ENCODE results near the gene CNTNAP2. TPM values are rescaled to one million over a fixed set of nuclear protein-coding genes. Genes with fewer than 3 reads are reported as not detected.
"Not testable (repeated sequence)": the region's sequence is repeated elsewhere in the genome, so short reads cannot be mapped to it uniquely, and the experiment has no call there.

The CNTNAP2 gene
- total RNA-seq, 2 experiments from 2014 or later: not detected

GRCh38 chr7:146146831-146147486, 30.4 kb downstream of the CNTNAP2 start:
- ChIA-PET POLR2A (no interaction called here), CTCF (no interaction called here)

GRCh38 chr7:146150153-146150552, 33.6 kb downstream of the CNTNAP2 start:
- POLR2A ChIA-PET: no interaction called here

DNA sequence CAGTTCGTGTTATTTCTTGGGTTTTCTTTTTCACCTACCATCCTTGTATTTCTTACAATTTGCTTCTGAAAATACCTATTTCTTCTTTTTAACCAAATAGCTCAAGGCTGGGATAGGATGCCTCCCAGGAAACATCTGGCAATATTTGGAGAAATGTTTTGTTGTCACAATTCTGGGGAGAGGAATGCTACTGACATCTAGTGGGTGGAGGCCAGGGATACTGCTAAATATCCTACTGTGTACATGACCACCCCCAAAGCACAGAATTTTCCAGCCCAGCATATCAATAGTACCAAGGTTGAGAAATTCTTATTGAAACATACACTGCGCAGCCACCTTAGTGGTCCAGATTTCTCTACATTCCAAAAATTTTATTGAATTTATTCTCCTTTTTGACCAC, 55.5 kb downstream of the CNTNAP2 start:
- CTCF ChIA-PET: no interaction called here
- POLR2A ChIA-PET: no interaction called here

More at GRCh38 chr7:146150153-146150552, 33.6 kb downstream of the CNTNAP2 start:
- CTCF ChIA-PET: no interaction called here

DNA sequence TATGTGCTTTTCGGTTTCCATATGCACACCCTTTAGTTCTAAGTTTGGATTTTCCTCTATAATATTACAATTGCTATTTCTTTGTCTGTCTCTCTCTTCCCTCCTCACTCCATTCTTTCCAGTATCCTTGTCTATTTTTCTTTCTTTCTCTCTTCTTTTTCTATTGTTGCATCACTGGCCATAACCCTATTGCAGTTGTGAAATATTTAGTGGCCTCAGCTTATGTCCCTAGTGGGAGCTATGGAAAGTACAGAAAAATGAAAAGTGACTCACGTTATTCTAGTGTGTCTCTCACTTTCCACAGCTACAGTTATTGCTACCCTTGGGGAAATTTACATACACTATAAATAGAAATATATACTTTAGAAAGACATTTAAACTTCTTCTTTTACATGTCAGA, 59.1 kb downstream of the CNTNAP2 start:
- POLR2A ChIA-PET: no interaction called here
- CTCF ChIA-PET: no interaction called here

GRCh38 chr7:146176860-146177259, 60.3 kb downstream of the CNTNAP2 start:
- CTCF ChIA-PET: no interaction called here
- POLR2A ChIA-PET: no interaction called here

- POLR2A ChIA-PET: no interaction called here
- CTCF ChIA-PET: no interaction called here
Observed at GRCh38 chr7:146177301-146177700, 60.7 kb downstream of the CNTNAP2 start.

GRCh38 chr7:146185844-146186243, 69.2 kb downstream of the CNTNAP2 start:
- CTCF ChIA-PET: no interaction called here
- POLR2A ChIA-PET: no interaction called here

- POLR2A ChIA-PET, CTCF ChIA-PET: not testable (repeated sequence)
Observed at GRCh38 chr7:146191428-146191827, 74.8 kb downstream of the CNTNAP2 start.

DNA sequence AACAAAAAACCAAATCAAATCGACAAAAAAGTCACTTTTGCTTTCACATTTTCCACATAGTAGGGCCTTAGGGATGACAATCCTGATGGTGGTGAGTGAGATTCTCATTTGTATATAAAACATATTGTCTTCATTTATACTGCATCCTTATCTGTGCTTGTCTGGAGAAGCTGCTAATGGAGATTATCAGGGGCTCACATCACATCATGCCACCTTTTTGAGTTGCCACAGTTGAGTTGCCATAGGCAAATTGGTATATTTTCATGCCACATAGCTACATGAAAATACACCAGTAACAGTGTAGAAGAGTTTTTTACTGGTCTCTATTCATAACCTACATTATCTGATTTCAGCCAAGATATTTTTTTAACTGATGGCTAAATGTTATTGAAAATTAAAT, 85.3 kb downstream of the CNTNAP2 start:
- CTCF ChIA-PET: no interaction called here
- POLR2A ChIA-PET: no interaction called here

GRCh38 chr7:146206270-146206669, 89.7 kb downstream of the CNTNAP2 start:
- ChIA-PET POLR2A (no interaction called here), CTCF (no interaction called here)

DNA sequence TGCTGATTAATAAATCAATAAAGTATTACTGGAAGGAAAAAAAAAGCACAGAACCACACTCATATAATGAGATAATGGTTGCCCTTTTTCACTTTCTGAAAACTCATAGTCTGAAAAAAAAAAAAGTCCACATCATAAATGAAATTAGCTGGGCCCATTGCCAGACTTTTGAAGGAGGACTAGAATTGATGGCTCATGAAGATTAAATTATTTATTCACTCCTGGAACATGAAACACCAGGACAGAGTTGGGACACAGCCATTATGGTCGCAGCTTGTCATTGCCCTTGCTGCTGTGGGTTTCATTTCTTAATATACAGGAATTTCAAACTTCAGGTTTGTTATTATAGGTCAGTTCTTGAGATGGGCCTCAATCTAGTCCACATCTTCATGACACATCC, 91.9 kb downstream of the CNTNAP2 start:
- POLR2A ChIA-PET: no interaction called here
- CTCF ChIA-PET: no interaction called here

- ChIA-PET CTCF (interaction anchor here (1.2 kb wide), 1 partner anchor 9 kb away, joined by 5 read pairs; no protein-coding TSS in a partner anchor), POLR2A (no interaction called here)
Observed at GRCh38 chr7:146214842-146215241, 98.2 kb downstream of the CNTNAP2 start.

GRCh38 chr7:146216396-146217041, 99.9 kb downstream of the CNTNAP2 start:
- POLR2A ChIA-PET: no interaction called here

DNA sequence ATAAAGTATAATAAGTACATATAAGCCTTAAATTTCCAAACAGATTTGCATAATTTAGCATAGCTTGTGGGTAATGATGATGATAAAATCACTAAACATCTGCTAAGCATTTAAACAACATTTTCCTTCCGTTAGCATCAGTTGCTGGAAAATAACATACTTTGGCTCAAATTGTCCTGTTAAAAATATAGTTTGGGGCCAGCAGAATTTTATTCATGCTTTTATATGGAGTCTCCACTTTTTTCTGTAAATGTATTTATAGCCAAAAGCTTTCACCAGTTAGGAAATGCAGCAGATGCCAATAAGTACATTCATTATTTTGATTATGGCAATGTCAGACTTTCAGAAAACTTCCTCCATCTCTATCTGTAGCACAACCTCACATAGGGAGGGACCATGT, 107.2 kb downstream of the CNTNAP2 start:
- CTCF ChIA-PET: interaction anchor here (1.1 kb wide), 1 partner anchor 9 kb away, joined by 5 read pairs; no protein-coding TSS in a partner anchor
- POLR2A ChIA-PET: no interaction called here

More at GRCh38 chr7:146216396-146217041, 99.9 kb downstream of the CNTNAP2 start:
- CTCF ChIA-PET: no interaction called here

DNA sequence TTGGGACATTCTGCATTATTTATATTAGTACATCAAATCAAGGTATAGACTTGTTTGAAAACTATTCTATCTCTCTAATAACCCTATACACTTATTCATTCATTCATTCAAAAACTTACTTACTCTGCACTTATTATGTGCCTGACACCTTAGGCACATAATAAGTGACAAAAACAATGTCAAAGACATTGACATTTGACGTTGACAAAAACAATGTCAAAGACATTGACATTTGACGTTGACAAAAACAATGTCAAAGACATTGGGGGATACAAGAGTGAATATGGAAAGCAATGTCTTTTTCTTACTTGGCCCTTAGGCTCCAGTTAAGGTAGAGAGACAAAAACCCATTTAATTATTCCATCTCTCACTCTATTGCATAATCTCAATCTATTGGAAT, 116.0 kb downstream of the CNTNAP2 start:
- POLR2A ChIA-PET: no interaction called here
- CTCF ChIA-PET: no interaction called here

- ChIA-PET POLR2A (no interaction called here), CTCF (no interaction called here)
Observed at GRCh38 chr7:146235195-146235594, 118.6 kb downstream of the CNTNAP2 start.

DNA sequence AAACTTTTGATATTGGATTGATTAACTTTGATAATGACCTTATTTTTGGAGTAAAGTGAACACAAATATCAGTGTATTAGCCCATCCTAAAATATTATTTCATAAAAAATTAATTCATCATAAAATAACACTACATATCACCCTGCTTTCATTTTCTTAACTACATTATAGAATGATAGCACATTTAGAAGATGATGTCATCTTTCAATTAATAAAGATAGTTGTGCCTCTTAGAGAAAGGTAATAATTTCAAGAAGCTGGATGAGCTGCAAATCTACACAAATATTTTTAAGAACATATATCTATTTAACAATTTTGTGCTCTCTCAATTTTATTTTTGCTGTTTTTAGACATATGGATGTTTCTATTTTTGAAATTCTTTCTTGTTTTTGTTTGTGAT, 126.1 kb downstream of the CNTNAP2 start:
- CTCF ChIA-PET: no interaction called here
- POLR2A ChIA-PET: no interaction called here

GRCh38 chr7:146247991-146248390, 131.4 kb downstream of the CNTNAP2 start:
- CTCF ChIA-PET, POLR2A ChIA-PET: not testable (repeated sequence)

- POLR2A ChIA-PET, CTCF ChIA-PET: not testable (repeated sequence)
Observed at GRCh38 chr7:146248744-146249143, 132.1 kb downstream of the CNTNAP2 start.

DNA sequence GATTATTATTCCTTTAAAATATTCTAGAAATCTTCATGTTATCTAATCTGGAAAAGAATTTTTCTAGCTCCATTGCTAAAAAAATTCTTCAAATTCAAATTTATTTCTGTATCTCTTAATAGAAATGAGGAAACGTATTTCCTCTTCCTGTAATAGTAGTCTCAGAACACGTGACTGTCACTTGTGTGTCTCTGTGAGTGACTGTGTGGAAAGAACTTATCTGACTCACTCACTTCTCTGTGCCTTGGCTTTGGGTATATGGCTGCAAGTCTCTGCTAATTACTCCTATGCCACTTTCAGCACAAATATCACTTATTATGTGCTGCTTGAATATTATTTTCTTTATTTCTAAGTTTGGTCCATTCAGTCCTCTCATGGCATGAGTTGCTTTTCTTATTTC, 132.7 kb downstream of the CNTNAP2 start:
- CTCF ChIA-PET: no interaction called here
- POLR2A ChIA-PET: no interaction called here

DNA sequence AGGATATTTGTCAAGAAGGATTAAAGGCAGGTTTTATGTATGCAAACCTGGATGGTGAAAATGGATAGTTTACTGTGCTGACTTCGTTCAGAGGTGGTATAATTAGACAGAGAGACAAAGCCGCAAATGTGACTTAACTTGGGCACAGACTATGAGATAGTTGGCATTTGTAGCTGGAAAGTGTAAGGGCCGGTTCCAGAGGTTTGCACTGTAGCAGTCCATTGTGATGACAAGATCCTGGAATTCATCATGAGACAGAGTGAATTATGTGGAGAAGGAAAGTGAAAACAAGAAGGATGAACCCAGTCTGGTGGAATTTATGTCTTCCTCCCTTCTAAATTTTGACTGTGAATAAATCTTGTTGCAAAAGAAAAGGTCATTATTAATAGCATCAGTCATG, 139.0 kb downstream of the CNTNAP2 start:
- CTCF ChIA-PET: no interaction called here
- POLR2A ChIA-PET: no interaction called here

DNA sequence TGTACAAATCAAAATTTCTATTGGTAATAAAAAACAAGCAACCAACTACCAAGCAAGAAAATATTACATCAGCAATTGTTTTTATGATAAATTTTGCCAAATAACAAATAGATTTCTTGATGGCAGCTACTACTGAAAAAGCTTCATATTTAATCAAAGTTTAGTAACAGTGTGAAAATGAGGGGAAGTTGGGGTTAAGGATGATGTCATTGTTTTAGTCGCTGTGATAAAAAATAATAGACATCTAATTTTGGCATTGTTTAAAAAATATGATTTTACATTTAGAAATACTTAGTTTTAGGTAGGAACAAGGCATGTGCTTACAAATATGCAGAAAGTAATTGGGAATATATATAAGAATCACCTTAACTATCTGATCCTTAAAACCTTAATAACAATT, 145.9 kb downstream of the CNTNAP2 start:
- POLR2A ChIA-PET: no interaction called here
- CTCF ChIA-PET: no interaction called here

Measured in activated CD8-positive, alpha-beta memory T cell treated with anti-CD3 and anti-CD28 coated beads for 36 hours (primary cell).